GM12878 (cell line): ENCODE data around the gene CTNNA2. TPM values are rescaled to one million over a fixed set of nuclear protein-coding genes. Genes with fewer than 3 reads are reported as not detected.

Source experiments
- ATAC-seq: fragments of 200-7000 bp; cut with Tn5 transposase; 3 replicates; pipeline ENCODE4 v1.9.1; 2020; ENCODE audit warnings: mild to moderate bottlenecking, moderate library complexity
- BruUV-seq: library from RNA; stranded (reverse); fragments of 400-500 nt; replicated peaks from 2 replicates; lab custom pipeline; 2021; lab: Mats Ljungman, UMichigan
- CTCF ChIA-PET: fragments of 300-600 bp; sonication (Branson Sonifier 250); formaldehyde crosslinking; extraction: SDS; loops from one replicate; lab custom pipeline; 2021; ENCODE audit warnings: inconsistent platforms; lab: Yijun Ruan, JAX
- POLR2A ChIA-PET: fragments of 350-600 bp; formaldehyde crosslinking; extraction: SDS; loops from one replicate; lab custom pipeline; 2021; ENCODE audit warnings: inconsistent platforms; lab: Charles Lee
- RAD21 ChIA-PET: fragments of 300-600 bp; sonication (Branson Sonifier 250); formaldehyde crosslinking; loops from one replicate; lab custom pipeline; 2023; ENCODE audit warnings: antibody characterized with exemption; ENCODE audit not compliant: unreplicated experiment; lab: Charles Lee
- SMC1A ChIA-PET: fragments of 300-600 bp; sonication (Branson Sonifier 250); formaldehyde crosslinking; loops from one replicate; lab custom pipeline; 2023; ENCODE audit not compliant: unreplicated experiment, uncharacterized antibody; lab: Charles Lee
- DNase-seq: peaks from one replicate; pipeline ENCODE4 v3.0.0-alpha.2; 2011; ENCODE audit warnings: low read depth, low spot score
- FAIRE-seq: peaks from 3 replicates; lab custom pipeline; 2011; peaks lifted over from hg19 to GRCh38; lab: Jason Lieb, UNC
- H2AFZ ChIP-seq: 2 replicates; pipeline ENCODE4 v1.6.0; 2011; ENCODE audit warnings: low read depth, low read length, control low read depth; ENCODE audit not compliant: control insufficient read depth
- H3K27ac ChIP-seq: 2 replicates; pipeline ENCODE4 v1.5.1; 2011; ENCODE audit warnings: control low read depth; ENCODE audit not compliant: control insufficient read depth, insufficient read depth
- H3K27me3 ChIP-seq, 2 experiments: replicated peaks in 1 of 2; 2 replicates each; pipeline versions ENCODE4 v1.6.0 to v1.6.1; 2011; ENCODE audit warnings: low read length in 1 of 2; ENCODE audit not compliant: control insufficient read depth in 2 of 2, insufficient read depth in 2 of 2
- H3K36me3 ChIP-seq, 2 experiments: 2 replicates each; pipeline ENCODE4 v1.5.1; 2011; ENCODE audit warnings: low read length in 1 of 2; ENCODE audit not compliant: control insufficient read depth in 2 of 2, insufficient read depth in 2 of 2
- H3K4me1 ChIP-seq: 2 replicates; pipeline ENCODE4 v1.6.1; 2011; ENCODE audit warnings: mild to moderate bottlenecking, low read length, moderate library complexity, mixed read lengths; ENCODE audit not compliant: control insufficient read depth, insufficient read depth
- H3K4me2 ChIP-seq: 2 replicates; pipeline ENCODE4 v1.6.0; 2011; ENCODE audit warnings: control low read depth; ENCODE audit not compliant: control insufficient read depth, insufficient read depth
- H3K4me3 ChIP-seq: fragments of 200-600 bp; sonication (generic); 2 replicates; pipeline ENCODE4 v1.5.1; 2016
- H3K79me2 ChIP-seq: 2 replicates; pipeline ENCODE4 v1.6.0; 2011; ENCODE audit warnings: low read length; ENCODE audit not compliant: control insufficient read depth, insufficient read depth
- H3K9ac ChIP-seq: 2 replicates; pipeline ENCODE4 v1.8.0; 2011; ENCODE audit warnings: low read length, control low read depth, mixed read lengths; ENCODE audit not compliant: control insufficient read depth, insufficient read depth
- H3K9me3 ChIP-seq: replicated peaks from 3 replicates; pipeline ENCODE4 v1.5.1; 2011; ENCODE audit warnings: mild to moderate bottlenecking, low read length; ENCODE audit not compliant: control insufficient read depth, insufficient read depth
- H4K20me1 ChIP-seq: 2 replicates; pipeline ENCODE4 v1.6.0; 2011; ENCODE audit not compliant: control insufficient read depth, insufficient read depth
- BMI1 ChIP-seq: fragments of 450-650 bp; IDR thresholded peaks from 2 replicates; pipeline ENCODE4 v1.6.1; 2016; ENCODE audit warnings: mild to moderate bottlenecking, moderate library complexity, borderline replicate concordance
- CHD2 ChIP-seq: IDR thresholded peaks from 2 replicates; pipeline ENCODE4 v1.6.1; 2011; ENCODE audit warnings: low read depth, low read length, improper control_type of control experiment, borderline replicate concordance
- GATAD2B ChIP-seq: fragments of 450-650 bp; conservative IDR thresholded peaks from 2 replicates; pipeline ENCODE4 v1.6.1; 2017; ENCODE audit warnings: low read depth, mild to moderate bottlenecking, moderate library complexity
- KLF5 ChIP-seq: fragments of 450-650 bp; IDR thresholded peaks from 2 replicates; pipeline ENCODE4 v1.6.1; 2014; ENCODE audit warnings: mild to moderate bottlenecking; ENCODE audit not compliant: partially characterized antibody
- NFXL1 ChIP-seq: fragments of 450-650 bp; IDR thresholded peaks from 2 replicates; pipeline ENCODE4 v1.6.1; 2017; ENCODE audit warnings: antibody characterized with exemption, mild to moderate bottlenecking, borderline replicate concordance
- NR2F1 ChIP-seq: fragments of 450-650 bp; conservative IDR thresholded peaks from 2 replicates; pipeline ENCODE4 v1.6.1; 2017; ENCODE audit warnings: mild to moderate bottlenecking
- POLR2A ChIP-seq: IDR thresholded peaks from 2 replicates; pipeline ENCODE4 v1.6.1; 2011; ENCODE audit warnings: low read depth, mild to moderate bottlenecking, low read length
- SIX5 ChIP-seq: IDR thresholded peaks from 2 replicates; pipeline ENCODE4 v1.6.1; 2011; ENCODE audit warnings: mild to moderate bottlenecking, low read depth, low read length, moderate library complexity; ENCODE audit not compliant: severe bottlenecking
- SMAD5 ChIP-seq: IDR thresholded peaks from 2 replicates; pipeline ENCODE4 v1.6.1; 2016; ENCODE audit warnings: antibody characterized with exemption, low read depth
- SP1 ChIP-seq: IDR thresholded peaks from one replicate; pipeline ENCODE4 v1.6.1; 2011; ENCODE audit warnings: low read depth, low read length
- TCF12 ChIP-seq: IDR thresholded peaks from 2 replicates; pipeline ENCODE4 v1.6.1; 2011; ENCODE audit warnings: low read depth, mild to moderate bottlenecking, low read length
- WGBS: methylation state at CpG from one replicate; pipeline ENCODE4 v1.1.6; 2016; ENCODE audit warnings: low lambda C conversion rate; ENCODE audit not compliant: insufficient replicate concordance, insufficient coverage; ENCODE audit errors: missing lambda C conversion rate; 5-methylcytosine and 5-hydroxymethylcytosine counted together
- in situ Hi-C: fragments of 300-500 bp; cut with MboI; formaldehyde crosslinking; loops from 9 replicates; pipeline ENCODE4 v1.14.3; 2018; ENCODE audit warnings: mixed read lengths
- intact Hi-C: fragments of 100-400 bp; cut with micrococcal nuclease; formaldehyde crosslinking; loops from one replicate; pipeline ENCODE4 v1.14.2; 2022; ENCODE audit not compliant: unreplicated experiment
- polyA plus RNA-seq, 11 experiments: library from polyadenylated mRNA; depleted of rRNA in 4 of 11; unstranded in 6 of 11; stranded (reverse) in 5 of 11; fragments of >200 nt; fragmentation: Nextera tagmentation in 4 of 11; fragmentation: Illumina TruSeq in 1 of 11; extraction: Ambion mirVana in 4 of 11; extraction: Trizol in 1 of 11; gene quantifications; 1 replicate in 1 of 11; 2 replicates in 10 of 11; pipeline versions ENCODE4 v1.2.1 to v1.2.3, GENCODE V29; 2011 to 2016; ENCODE audit warnings: inconsistent platforms in 2 of 11, missing spikeins in 2 of 11, low read depth in 1 of 11
- total RNA-seq, 4 experiments: library from RNA; depleted of rRNA in 3 of 4; stranded (reverse); fragments of >200 nt in 3 of 4; fragmentation: Illumina TruSeq in 1 of 4; extraction: Trizol in 1 of 4; gene quantifications; 2 replicates each; pipeline versions ENCODE4 v1.2.1 to v1.2.3, GENCODE V29; 2013 to 2021
- TF ChIP-seq, protein P1 (sequence below): IDR thresholded peaks from 2 replicates; pipeline ENCODE4 v1.6.1; 2012; ENCODE audit warnings: improper control_type of control experiment, low read depth, low read length; ENCODE audit not compliant: insufficient replicate concordance
- TF ChIP-seq, protein P2 (sequence below): IDR thresholded peaks from 2 replicates; pipeline ENCODE4 v1.6.1; 2011; ENCODE audit warnings: low read depth, low read length, improper control_type of control experiment, borderline replicate concordance
- TF ChIP-seq, protein P3 (sequence below): IDR thresholded peaks from 2 replicates; pipeline ENCODE4 v1.6.1; 2012; ENCODE audit warnings: low read depth, low read length, improper control_type of control experiment

Gene CTNNA2
- total and polyA plus RNA-seq, 10 of the 15 experiments (the other 5 are each of a cell fraction or from before 2014, with no cell fraction given), result 2.4 to 36.2 (median 6.6) TPM

DNA sequence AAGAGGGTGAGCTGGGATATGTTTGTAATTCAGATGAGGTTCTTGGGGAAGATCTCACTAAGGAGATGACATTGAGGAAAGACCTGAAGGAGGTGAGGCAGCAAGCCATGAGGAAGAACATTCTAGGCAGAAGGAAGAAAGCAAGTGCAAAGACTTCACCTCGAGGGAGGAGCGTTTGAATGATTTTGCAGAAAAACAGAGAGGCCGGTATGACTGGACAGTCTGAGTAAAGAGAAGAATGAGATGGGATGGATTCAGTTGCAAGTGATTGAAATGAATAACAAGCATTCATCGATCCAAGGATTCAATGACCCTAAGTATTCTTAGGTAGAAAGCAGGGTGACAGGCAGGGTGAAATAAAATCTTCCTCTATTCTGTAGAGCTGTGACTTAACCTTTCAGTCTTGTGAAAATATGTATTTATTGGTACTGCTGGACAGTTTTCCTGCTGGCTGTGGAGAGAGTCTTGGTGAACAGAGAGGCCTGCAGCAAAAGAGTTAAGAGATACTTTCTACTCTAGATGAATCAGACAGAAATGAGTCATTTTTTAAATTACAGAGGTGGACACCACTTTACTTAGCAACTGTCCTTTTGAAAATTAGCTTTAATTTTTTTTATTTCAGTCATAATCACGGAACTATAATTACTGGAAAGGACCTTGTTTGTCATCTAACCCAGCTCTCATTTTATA is 513.3 kb downstream of the CTNNA2 start:
- no TSS peak for BruUV-seq
- FAIRE-seq (no peak), ATAC-seq (no peak), DNase-seq (no peak)
- ChIA-PET RAD21 (no interaction called here), POLR2A (no interaction called here), SMC1A (no interaction called here), CTCF (no interaction called here)
- WGBS, result 26% methylated on average over 5 of the region's 5 CpGs
- Histone ChIP-seq H4K20me1 (no peaks in the 10 kb centered on the region), H3K4me1 (no peaks in the 10 kb centered on the region), H3K79me2 (no peaks in the 10 kb centered on the region), H3K9ac (no peak overlapping the region), H3K27ac (no peak overlapping the region), H3K36me3 (no peaks in the 10 kb centered on the region), H2AFZ (no peak overlapping the region), H3K4me2 (no peak overlapping the region), H3K9me3 (no peaks in the 10 kb centered on the region), H3K4me3 (no peak overlapping the region), H3K27me3 (no peaks in the 10 kb centered on the region)
- intact Hi-C loops (no loop called here), in situ Hi-C loops (no loop called here)
- no peak for TF ChIP-seq SMAD5
- no peak for TF ChIP-seq NFXL1
- no peak for TF ChIP-seq SIX5
- TF ChIP-seq, protein P1, sequence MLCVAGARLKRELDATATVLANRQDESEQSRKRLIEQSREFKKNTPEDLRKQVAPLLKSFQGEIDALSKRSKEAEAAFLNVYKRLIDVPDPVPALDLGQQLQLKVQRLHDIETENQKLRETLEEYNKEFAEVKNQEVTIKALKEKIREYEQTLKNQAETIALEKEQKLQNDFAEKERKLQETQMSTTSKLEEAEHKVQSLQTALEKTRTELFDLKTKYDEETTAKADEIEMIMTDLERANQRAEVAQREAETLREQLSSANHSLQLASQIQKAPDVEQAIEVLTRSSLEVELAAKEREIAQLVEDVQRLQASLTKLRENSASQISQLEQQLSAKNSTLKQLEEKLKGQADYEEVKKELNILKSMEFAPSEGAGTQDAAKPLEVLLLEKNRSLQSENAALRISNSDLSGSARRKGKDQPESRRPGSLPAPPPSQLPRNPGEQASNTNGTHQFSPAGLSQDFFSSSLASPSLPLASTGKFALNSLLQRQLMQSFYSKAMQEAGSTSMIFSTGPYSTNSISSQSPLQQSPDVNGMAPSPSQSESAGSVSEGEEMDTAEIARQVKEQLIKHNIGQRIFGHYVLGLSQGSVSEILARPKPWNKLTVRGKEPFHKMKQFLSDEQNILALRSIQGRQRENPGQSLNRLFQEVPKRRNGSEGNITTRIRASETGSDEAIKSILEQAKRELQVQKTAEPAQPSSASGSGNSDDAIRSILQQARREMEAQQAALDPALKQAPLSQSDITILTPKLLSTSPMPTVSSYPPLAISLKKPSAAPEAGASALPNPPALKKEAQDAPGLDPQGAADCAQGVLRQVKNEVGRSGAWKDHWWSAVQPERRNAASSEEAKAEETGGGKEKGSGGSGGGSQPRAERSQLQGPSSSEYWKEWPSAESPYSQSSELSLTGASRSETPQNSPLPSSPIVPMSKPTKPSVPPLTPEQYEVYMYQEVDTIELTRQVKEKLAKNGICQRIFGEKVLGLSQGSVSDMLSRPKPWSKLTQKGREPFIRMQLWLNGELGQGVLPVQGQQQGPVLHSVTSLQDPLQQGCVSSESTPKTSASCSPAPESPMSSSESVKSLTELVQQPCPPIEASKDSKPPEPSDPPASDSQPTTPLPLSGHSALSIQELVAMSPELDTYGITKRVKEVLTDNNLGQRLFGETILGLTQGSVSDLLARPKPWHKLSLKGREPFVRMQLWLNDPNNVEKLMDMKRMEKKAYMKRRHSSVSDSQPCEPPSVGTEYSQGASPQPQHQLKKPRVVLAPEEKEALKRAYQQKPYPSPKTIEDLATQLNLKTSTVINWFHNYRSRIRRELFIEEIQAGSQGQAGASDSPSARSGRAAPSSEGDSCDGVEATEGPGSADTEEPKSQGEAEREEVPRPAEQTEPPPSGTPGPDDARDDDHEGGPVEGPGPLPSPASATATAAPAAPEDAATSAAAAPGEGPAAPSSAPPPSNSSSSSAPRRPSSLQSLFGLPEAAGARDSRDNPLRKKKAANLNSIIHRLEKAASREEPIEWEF, result no peak
- no peak for TF ChIP-seq POLR2A
- TF ChIP-seq GATAD2B, result no peak
- TF ChIP-seq, protein P2, sequence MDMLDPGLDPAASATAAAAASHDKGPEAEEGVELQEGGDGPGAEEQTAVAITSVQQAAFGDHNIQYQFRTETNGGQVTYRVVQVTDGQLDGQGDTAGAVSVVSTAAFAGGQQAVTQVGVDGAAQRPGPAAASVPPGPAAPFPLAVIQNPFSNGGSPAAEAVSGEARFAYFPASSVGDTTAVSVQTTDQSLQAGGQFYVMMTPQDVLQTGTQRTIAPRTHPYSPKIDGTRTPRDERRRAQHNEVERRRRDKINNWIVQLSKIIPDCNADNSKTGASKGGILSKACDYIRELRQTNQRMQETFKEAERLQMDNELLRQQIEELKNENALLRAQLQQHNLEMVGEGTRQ, result no peak
- no peak for TF ChIP-seq CHD2
- no peak for TF ChIP-seq KLF5
- no peak for TF ChIP-seq TCF12
- TF ChIP-seq NR2F1, result no peak
- no peak for TF ChIP-seq SP1
- no peak for TF ChIP-seq BMI1
- TF ChIP-seq, protein P3, sequence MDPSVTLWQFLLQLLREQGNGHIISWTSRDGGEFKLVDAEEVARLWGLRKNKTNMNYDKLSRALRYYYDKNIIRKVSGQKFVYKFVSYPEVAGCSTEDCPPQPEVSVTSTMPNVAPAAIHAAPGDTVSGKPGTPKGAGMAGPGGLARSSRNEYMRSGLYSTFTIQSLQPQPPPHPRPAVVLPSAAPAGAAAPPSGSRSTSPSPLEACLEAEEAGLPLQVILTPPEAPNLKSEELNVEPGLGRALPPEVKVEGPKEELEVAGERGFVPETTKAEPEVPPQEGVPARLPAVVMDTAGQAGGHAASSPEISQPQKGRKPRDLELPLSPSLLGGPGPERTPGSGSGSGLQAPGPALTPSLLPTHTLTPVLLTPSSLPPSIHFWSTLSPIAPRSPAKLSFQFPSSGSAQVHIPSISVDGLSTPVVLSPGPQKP, result no peak
